ENCODE data around the gene CLEC19A. TPM values are rescaled to one million over a fixed set of nuclear protein-coding genes. Genes with fewer than 3 reads are reported as not detected.

Gene CLEC19A
- total and polyA plus RNA-seq, 2 donors (not counting 3 experiments of a cell fraction or from before 2014, with no cell fraction given): not detected

DNA sequence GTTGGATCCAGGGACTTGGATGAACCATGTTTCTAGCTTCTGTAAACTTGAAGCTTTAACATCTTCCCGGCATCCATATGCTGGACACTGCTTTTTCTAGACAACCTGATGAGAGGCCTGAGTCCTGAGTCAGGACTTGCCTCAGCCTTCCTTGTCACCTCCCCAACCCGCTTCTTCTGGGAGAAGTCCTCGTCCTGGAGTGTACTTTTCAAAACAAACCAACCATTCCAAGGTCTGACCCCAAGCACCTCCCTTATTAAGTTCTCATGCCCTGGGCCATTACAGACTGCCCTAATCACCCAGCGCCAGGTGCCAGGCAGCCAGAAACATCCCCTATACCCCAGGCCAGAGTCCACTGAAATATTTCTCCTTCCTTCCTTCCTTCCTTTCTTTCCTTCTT is 59.4 kb downstream of the CLEC19A start:
- H2AFZ ChIP-seq (ENCODE audit: low read depth, low read length): no peak overlapping the region
- no peak for FAIRE-seq
- H3K9me3 ChIP-seq (replicated peaks; ENCODE audit: control insufficient read depth, insufficient read depth, low read length): no peaks in the 10 kb centered on the region
- H3K79me2 ChIP-seq (ENCODE audit: control insufficient read depth, insufficient read depth, low read length): no peaks in the 10 kb centered on the region
- no peaks in the 10 kb centered on the region for H3K4me1 ChIP-seq (ENCODE audit: control insufficient read depth, extremely low read depth, insufficient read depth, low read length)
- no peak for DNase-seq (ENCODE audit: low read depth, low spot score)
- no peak overlapping the region for H3K27ac ChIP-seq (ENCODE audit: insufficient read depth, low read depth, low read length)
- H3K36me3 ChIP-seq (ENCODE audit: control insufficient read depth in 2 of 2, extremely low read depth in 1 of 2, insufficient read depth in 2 of 2, low read length in 2 of 2): no peaks in the 10 kb centered on the region
- CTCF ChIA-PET: no interaction called here
- no TSS peak for BruUV-seq (replicated peaks)
- H3K9ac ChIP-seq (replicated peaks; ENCODE audit: extremely low read depth, insufficient read depth, low read length): no peak overlapping the region
- POLR2A ChIA-PET: no interaction called here
- H3K9me1 ChIP-seq (replicated peaks; ENCODE audit: control insufficient read depth, extremely low read depth, insufficient read depth, low read length): no peaks in the 10 kb centered on the region
- no peaks in the 10 kb centered on the region for H3K27me3 ChIP-seq (ENCODE audit: control insufficient read depth in 2 of 2, insufficient read depth in 2 of 2, low read length in 2 of 2)
- TF ChIP-seq, protein P1, sequence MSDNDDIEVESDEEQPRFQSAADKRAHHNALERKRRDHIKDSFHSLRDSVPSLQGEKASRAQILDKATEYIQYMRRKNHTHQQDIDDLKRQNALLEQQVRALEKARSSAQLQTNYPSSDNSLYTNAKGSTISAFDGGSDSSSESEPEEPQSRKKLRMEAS (IDR thresholded peaks at IDR 0.05; ENCODE audit: insufficient read depth, insufficient read length): no peak
- TF ChIP-seq EZH2 (IDR thresholded peaks at IDR 0.05; ENCODE audit: borderline replicate concordance, low read depth, low read length, severe bottlenecking) (no peak), JUN (IDR thresholded peaks at IDR 0.05; ENCODE audit: borderline replicate concordance, insufficient read depth, insufficient read length, low read depth) (no peak), POLR2AphosphoS5 (IDR thresholded peaks at IDR 0.05; ENCODE audit: insufficient read depth, low read depth, low read length) (no peak), POLR2A (IDR thresholded peaks at IDR 0.05; ENCODE audit: low read depth, low read length) (no peak), GATA2 (IDR thresholded peaks at IDR 0.05; ENCODE audit: insufficient read depth, insufficient read length, low read depth, low read length) (no peak), MYC (IDR thresholded peaks at IDR 0.05; ENCODE audit: low read depth, low read length) (no peak), FOS (IDR thresholded peaks at IDR 0.05; ENCODE audit: borderline replicate concordance, insufficient read depth, low read length) (no peak)
- TF ChIP-seq, protein P2, sequence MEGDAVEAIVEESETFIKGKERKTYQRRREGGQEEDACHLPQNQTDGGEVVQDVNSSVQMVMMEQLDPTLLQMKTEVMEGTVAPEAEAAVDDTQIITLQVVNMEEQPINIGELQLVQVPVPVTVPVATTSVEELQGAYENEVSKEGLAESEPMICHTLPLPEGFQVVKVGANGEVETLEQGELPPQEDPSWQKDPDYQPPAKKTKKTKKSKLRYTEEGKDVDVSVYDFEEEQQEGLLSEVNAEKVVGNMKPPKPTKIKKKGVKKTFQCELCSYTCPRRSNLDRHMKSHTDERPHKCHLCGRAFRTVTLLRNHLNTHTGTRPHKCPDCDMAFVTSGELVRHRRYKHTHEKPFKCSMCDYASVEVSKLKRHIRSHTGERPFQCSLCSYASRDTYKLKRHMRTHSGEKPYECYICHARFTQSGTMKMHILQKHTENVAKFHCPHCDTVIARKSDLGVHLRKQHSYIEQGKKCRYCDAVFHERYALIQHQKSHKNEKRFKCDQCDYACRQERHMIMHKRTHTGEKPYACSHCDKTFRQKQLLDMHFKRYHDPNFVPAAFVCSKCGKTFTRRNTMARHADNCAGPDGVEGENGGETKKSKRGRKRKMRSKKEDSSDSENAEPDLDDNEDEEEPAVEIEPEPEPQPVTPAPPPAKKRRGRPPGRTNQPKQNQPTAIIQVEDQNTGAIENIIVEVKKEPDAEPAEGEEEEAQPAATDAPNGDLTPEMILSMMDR (IDR thresholded peaks at IDR 0.05; ENCODE audit: extremely low read depth in 1 of 2, insufficient read depth in 1 of 2, low read depth in 1 of 2, low read length in 2 of 2): no peak
- no peak overlapping the region for H3K4me3 ChIP-seq (replicated peaks in 1 of 3; ENCODE audit: insufficient read depth in 1 of 3, low read depth in 1 of 3, low read length in 3 of 3)
- no peaks in the 10 kb centered on the region for H4K20me1 ChIP-seq (replicated peaks; ENCODE audit: control insufficient read depth, extremely low read depth, insufficient read depth, low read length)
- H3K4me2 ChIP-seq (ENCODE audit: insufficient read depth, low read length): no peak overlapping the region
- dilution Hi-C loops (cut with MboI; ENCODE audit: extremely low pct_ligation_motif_present, low sequenced_read_pairs): no loop called here
- intact Hi-C loops (cut with micrococcal nuclease): no loop called here

All from endothelial cell of umbilical vein (primary cell).